ENCODE results near the gene SPTBN2. TPM values are rescaled to one million over a fixed set of nuclear protein-coding genes. Genes with fewer than 3 reads are reported as not detected.
A peak's percentile ranks its signal among the peaks of the same experiment; 100 is the strongest.

SPTBN2 gene
- polyA plus RNA-seq, 2 of the 4 experiments (the other 2 are of a cell fraction), result 4.4 to 9.9 TPM

DNA sequence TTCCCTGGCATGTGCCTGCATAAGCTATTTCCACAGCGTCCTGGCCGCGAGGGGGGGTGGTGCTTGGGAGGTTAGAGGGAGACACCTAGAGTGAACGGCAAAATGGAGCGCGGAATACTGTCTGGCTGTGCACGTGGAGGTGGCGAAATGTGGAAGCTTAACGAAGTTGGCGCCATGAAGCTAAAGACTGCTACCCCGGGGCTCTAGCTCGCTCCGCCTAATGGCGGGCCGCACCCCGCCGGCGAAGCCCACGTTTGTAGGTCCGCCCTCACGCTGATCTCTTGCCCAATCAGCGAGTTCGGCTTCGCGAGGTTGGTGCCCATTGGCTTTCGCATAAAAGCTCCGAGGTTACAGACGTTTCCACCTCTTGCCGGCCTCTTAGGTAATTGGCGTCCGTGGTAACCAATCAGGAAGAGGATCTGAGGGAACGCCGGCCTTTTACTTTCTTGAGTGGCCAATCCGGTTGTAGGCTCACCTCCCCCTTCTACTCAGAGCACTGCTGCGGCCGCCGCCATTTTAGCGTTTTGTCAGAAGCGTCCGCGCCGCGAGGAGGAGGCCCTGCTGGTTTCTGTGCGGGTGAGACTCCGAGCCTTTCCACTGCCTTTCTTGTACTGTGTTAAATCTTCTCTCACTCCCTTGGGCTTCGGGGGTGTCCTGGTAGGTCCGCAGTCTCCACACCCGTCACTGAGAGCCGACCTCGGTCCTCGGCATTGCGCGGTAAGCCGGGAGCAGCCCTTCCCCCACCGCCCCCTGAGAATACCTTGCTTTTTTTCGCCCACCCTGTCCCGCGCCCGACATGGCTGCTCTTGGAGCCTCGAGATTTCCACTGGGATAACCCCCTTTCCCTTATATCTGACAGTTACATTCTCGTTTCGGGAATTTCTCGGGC is 90.6 kb downstream of the SPTBN2 start, which contains the start of gene RBM4 (continued):
- TF ChIP-seq RCOR1 (IDR thresholded peaks at IDR 0.05; ENCODE audit: low read depth, low read length), result no peak
- TF ChIP-seq FOSB (CRISPR knock-in tag; IDR thresholded peaks at IDR 0.05), result no peak
- peak; percentile 68 for TF ChIP-seq MYC (IDR thresholded peaks at IDR 0.05; ENCODE audit: borderline replicate concordance, low read length)
- no peak for TF ChIP-seq NPAS2 (CRISPR knock-in tag; IDR thresholded peaks at IDR 0.05; ENCODE audit: borderline replicate concordance)
- no peak for TF ChIP-seq ESRRA (IDR thresholded peaks at IDR 0.05; ENCODE audit: borderline replicate concordance, low read length)
- TF ChIP-seq CBX8 (IDR thresholded peaks at IDR 0.05), result no peak
- peak; percentile 62 for TF ChIP-seq CHD2 (IDR thresholded peaks at IDR 0.05; ENCODE audit: low read length, partially characterized antibody)
- TF ChIP-seq HOXB5 (CRISPR knock-in tag; IDR thresholded peaks at IDR 0.05), result peak; percentile 47; the same call in 1 of the 2 replicates
- no peak for TF ChIP-seq GATA3 (IDR thresholded peaks at IDR 0.05; ENCODE audit: borderline replicate concordance)
- no peak for TF ChIP-seq KDM1A (IDR thresholded peaks at IDR 0.05; ENCODE audit: low read depth)
- TF ChIP-seq, protein P1, sequence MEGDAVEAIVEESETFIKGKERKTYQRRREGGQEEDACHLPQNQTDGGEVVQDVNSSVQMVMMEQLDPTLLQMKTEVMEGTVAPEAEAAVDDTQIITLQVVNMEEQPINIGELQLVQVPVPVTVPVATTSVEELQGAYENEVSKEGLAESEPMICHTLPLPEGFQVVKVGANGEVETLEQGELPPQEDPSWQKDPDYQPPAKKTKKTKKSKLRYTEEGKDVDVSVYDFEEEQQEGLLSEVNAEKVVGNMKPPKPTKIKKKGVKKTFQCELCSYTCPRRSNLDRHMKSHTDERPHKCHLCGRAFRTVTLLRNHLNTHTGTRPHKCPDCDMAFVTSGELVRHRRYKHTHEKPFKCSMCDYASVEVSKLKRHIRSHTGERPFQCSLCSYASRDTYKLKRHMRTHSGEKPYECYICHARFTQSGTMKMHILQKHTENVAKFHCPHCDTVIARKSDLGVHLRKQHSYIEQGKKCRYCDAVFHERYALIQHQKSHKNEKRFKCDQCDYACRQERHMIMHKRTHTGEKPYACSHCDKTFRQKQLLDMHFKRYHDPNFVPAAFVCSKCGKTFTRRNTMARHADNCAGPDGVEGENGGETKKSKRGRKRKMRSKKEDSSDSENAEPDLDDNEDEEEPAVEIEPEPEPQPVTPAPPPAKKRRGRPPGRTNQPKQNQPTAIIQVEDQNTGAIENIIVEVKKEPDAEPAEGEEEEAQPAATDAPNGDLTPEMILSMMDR (IDR thresholded peaks at IDR 0.05), result 0 out of 3 replicates have a peak, but pooled peaks have one; percentile 6
- TF ChIP-seq BHLHE40 (IDR thresholded peaks at IDR 0.05; ENCODE audit: low read depth, low read length), result no peak
- TF ChIP-seq, protein P2, sequence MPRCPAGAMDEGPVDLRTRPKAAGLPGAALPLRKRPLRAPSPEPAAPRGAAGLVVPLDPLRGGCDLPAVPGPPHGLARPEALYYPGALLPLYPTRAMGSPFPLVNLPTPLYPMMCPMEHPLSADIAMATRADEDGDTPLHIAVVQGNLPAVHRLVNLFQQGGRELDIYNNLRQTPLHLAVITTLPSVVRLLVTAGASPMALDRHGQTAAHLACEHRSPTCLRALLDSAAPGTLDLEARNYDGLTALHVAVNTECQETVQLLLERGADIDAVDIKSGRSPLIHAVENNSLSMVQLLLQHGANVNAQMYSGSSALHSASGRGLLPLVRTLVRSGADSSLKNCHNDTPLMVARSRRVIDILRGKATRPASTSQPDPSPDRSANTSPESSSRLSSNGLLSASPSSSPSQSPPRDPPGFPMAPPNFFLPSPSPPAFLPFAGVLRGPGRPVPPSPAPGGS (IDR thresholded peaks at IDR 0.05), result peak; percentile 88; the same call in 2 of the 3 replicates
- no peak for TF ChIP-seq HDAC2 (IDR thresholded peaks at IDR 0.05)
- TF ChIP-seq, protein P3, sequence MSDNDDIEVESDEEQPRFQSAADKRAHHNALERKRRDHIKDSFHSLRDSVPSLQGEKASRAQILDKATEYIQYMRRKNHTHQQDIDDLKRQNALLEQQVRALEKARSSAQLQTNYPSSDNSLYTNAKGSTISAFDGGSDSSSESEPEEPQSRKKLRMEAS (IDR thresholded peaks at IDR 0.05), result peak; percentile 89
- TF ChIP-seq, protein P4, sequence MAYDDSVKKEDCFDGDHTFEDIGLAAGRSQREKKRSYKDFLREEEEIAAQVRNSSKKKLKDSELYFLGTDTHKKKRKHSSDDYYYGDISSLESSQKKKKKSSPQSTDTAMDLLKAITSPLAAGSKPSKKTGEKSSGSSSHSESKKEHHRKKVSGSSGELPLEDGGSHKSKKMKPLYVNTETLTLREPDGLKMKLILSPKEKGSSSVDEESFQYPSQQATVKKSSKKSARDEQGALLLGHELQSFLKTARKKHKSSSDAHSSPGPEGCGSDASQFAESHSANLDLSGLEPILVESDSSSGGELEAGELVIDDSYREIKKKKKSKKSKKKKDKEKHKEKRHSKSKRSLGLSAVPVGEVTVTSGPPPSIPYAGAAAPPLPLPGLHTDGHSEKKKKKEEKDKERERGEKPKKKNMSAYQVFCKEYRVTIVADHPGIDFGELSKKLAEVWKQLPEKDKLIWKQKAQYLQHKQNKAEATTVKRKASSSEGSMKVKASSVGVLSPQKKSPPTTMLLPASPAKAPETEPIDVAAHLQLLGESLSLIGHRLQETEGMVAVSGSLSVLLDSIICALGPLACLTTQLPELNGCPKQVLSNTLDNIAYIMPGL (CRISPR knock-in tag; IDR thresholded peaks at IDR 0.05; ENCODE audit: borderline replicate concordance), result peak; percentile 60; the same call in 1 of the 2 replicates
- TF ChIP-seq EP300 (IDR thresholded peaks at IDR 0.05), result no peak
- TF ChIP-seq EHMT2 (IDR thresholded peaks at IDR 0.05; ENCODE audit: low read depth), result no peak
- TF ChIP-seq JUN (IDR thresholded peaks at IDR 0.05), result peak; percentile 87 to 88; a peak in 4 of 5 replicates
- peak; percentile 82; the same call in 1 of the 2 replicates for TF ChIP-seq PHF8 (IDR thresholded peaks at IDR 0.05; ENCODE audit: borderline replicate concordance, low read depth)
- TF ChIP-seq, protein P5, sequence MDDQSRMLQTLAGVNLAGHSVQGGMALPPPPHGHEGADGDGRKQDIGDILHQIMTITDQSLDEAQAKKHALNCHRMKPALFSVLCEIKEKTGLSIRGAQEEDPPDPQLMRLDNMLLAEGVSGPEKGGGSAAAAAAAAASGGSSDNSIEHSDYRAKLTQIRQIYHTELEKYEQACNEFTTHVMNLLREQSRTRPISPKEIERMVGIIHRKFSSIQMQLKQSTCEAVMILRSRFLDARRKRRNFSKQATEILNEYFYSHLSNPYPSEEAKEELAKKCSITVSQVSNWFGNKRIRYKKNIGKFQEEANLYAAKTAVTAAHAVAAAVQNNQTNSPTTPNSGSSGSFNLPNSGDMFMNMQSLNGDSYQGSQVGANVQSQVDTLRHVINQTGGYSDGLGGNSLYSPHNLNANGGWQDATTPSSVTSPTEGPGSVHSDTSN (IDR thresholded peaks at IDR 0.05), result peak; percentile 94
- TF ChIP-seq FOSL2 (IDR thresholded peaks at IDR 0.05), result no peak
- TF ChIP-seq FOSL2 (CRISPR knock-in tag; IDR thresholded peaks at IDR 0.05), result 0 out of 2 replicates have a peak, but pooled peaks have one; percentile 18
